ENCODE measurements around the gene CALCOCO2.
A peak's percentile ranks its signal among the peaks of the same experiment; 100 is the strongest.

Gene CALCOCO2

DNA sequence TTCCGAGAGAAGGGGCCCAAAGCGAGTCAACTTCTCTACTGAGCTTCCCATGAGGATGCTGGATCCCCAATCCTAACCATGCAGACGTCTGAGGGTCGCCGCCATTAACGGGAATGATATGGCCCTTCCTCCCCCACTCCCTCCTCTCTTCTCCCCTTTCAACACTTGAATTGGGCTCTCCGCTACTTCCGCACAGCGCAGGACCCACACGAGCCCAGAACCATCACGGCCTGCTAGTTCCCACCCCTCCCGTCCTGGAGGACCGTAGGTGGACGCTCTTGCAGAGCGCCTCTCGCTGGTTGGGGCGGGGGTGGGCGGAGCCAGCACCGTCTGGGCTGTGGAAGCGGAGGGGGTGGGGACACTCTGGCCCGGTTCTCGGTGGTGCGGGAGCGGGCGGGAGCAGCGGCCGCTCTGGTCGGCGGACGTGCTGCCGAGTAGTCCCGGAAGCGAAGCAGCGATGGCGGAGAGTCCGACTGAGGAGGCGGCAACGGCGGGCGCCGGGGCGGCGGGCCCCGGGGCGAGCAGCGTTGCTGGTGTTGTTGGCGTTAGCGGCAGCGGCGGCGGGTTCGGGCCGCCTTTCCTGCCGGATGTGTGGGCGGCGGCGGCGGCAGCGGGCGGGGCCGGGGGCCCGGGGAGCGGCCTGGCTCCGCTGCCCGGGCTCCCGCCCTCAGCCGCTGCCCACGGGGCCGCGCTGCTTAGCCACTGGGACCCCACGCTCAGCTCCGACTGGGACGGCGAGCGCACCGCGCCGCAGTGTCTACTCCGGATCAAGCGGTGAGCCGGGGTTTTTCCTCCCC, 77.4 kb downstream of the CALCOCO2 start, which contains the start of gene UBE2Z:
TSS of gene UBE2Z (plus strand) at position 361 of the 797 bp plus-strand sequence. CDS start at position 458, 97 bp downstream.
- H3K9ac ChIP-seq (ENCODE audit: low read depth, low read length): peak within 1 kb of the TSS; percentile 80
- under 1% methylated on average over 81 of the region's 81 CpGs for WGBS
- H3K9me3 ChIP-seq (ENCODE audit: insufficient read depth, low read depth, low read length): no peaks in the 10 kb centered on the region
- H3K27ac ChIP-seq (ENCODE audit: low read depth, low read length): peak within 1 kb of the TSS; percentile 92
- H3K4me1 ChIP-seq (ENCODE audit: insufficient read depth, low read length): peaks cover 12% of the 10 kb centered on the region
- H3K36me3 ChIP-seq (ENCODE audit: insufficient read depth, low read length): peaks cover 38% of the 10 kb centered on the region
- peak within 1 kb of the TSS; percentile 65 for H3K4me3 ChIP-seq (ENCODE audit: low read length)
- no peaks in the 10 kb centered on the region for H3K27me3 ChIP-seq (ENCODE audit: insufficient read depth, low read length)

DNA sequence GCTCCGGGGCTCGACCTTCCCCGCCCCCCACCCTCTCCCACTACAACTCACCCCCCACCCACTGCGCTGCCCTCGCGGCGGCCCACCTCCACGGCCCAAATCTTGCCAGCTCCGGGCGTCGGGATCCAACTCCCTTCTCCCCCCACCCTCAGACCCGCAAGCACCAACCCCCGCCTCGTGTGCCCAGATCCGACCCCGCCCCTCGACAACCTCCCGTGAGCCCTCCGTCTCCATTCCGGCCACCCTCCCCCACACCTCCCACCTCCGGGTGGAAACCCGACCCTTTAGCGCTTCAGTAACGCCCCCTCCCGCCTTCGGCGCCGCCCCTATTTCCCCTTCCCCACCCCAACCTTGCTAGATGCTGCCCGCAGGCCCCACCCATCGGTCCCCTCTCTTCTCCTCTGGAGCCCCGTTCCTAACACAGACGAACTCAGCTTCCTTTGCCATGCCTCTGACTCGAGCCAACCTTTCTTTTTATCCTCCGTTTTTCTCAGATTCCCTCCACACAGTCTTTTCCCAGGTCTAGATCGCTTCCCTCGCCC, 78.1 kb downstream of the CALCOCO2 start:
- Histone ChIP-seq H3K36me3 (ENCODE audit: insufficient read depth, low read length) (peaks cover 45% of the 10 kb centered on the region), H3K27ac (ENCODE audit: low read depth, low read length) (peak overlapping the region; percentile 92; the same call in 1 of the 2 replicates), H3K9ac (ENCODE audit: low read depth, low read length) (peak overlapping the region; percentile 80), H3K4me1 (ENCODE audit: insufficient read depth, low read length) (peaks cover 12% of the 10 kb centered on the region), H3K4me3 (ENCODE audit: low read length) (peak overlapping the region; percentile 65), H3K9me3 (ENCODE audit: insufficient read depth, low read depth, low read length) (no peaks in the 10 kb centered on the region), H3K27me3 (ENCODE audit: insufficient read depth, low read length) (no peaks in the 10 kb centered on the region)
- WGBS: under 1% methylated on average over 35 of the region's 36 CpGs

DNA sequence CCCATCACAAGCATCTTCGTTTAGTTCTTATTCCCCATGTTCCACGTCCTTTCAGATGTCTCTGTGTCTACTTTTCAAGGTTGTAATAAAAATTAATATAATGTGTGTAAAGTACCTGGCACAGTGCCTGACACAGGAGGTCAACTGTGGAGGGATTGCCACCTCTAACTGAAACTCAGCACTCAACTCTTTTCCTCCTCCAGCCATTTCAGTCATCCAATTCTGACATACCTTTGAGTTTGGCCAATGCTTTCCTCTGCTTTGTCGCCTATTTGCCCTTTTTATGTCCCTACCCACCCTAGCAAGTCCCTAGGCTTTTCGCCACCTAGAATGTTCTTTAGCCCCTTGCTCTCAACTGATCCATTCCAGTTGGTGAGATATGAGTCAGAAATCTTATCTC, 78.9 kb downstream of the CALCOCO2 start:
- 76% methylated on average over 3 of the region's 4 CpGs for WGBS
- H3K4me3 ChIP-seq (ENCODE audit: low read length): peak overlapping the region; percentile 65
- H3K4me1 ChIP-seq (ENCODE audit: insufficient read depth, low read length): peaks cover 12% of the 10 kb centered on the region
- H3K9me3 ChIP-seq (ENCODE audit: insufficient read depth, low read depth, low read length): no peaks in the 10 kb centered on the region
- H3K27ac ChIP-seq (ENCODE audit: low read depth, low read length): no peak overlapping the region
- 0 out of 2 replicates have a peak overlapping the region, but pooled peaks have one; percentile 65 for H3K9ac ChIP-seq (ENCODE audit: low read depth, low read length)
- peaks cover 52% of the 10 kb centered on the region for H3K36me3 ChIP-seq (ENCODE audit: insufficient read depth, low read length)
- no peaks in the 10 kb centered on the region for H3K27me3 ChIP-seq (ENCODE audit: insufficient read depth, low read length)

DNA sequence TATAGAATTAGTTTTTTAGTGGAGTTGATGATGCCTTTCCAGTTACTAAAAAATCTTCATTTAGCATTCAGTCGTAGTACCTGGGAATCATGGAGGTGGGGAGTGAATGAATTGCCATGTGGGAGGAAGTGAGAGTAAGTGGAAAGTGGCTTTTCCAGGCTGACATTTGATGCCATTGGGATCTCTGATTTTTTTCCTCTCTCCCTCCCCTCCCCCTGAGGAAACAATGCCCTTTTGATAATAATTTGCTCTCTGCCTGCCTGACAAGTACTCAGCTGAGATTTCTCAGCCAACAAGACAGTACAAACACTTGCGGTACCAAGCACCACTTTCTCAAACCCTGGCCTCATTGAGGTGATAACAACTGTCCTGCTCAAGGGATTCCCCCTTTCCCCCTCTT, 79.5 kb downstream of the CALCOCO2 start:
- Histone ChIP-seq H3K9ac (ENCODE audit: low read depth, low read length) (no peak overlapping the region), H3K27me3 (ENCODE audit: insufficient read depth, low read length) (no peaks in the 10 kb centered on the region), H3K4me3 (ENCODE audit: low read length) (peak overlapping the region; percentile 65), H3K36me3 (ENCODE audit: insufficient read depth, low read length) (peaks cover 58% of the 10 kb centered on the region), H3K4me1 (ENCODE audit: insufficient read depth, low read length) (peaks cover 12% of the 10 kb centered on the region), H3K27ac (ENCODE audit: low read depth, low read length) (no peak overlapping the region), H3K9me3 (ENCODE audit: insufficient read depth, low read depth, low read length) (no peaks in the 10 kb centered on the region)
- WGBS: 91% methylated on average over 2 of the region's 2 CpGs

DNA sequence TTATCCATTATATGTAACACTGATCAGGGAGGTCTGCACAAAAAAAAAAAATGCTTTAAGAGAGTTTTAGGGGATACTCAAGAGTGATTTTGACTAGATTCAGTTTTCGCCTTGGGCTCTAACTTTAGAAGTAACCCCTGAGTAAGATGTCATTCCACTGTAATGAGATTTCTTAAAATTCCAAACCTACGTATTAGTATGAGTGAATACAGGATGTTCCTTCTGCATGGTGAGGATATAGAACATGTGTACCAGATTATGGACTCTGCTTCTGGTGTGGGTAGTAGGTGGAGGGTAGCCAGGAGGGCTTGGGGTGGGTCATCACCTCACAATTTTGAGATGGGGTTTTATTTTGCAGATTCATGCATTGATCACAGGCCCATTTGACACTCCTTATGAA, 81.6 kb downstream of the CALCOCO2 start:
- no peak overlapping the region for H3K4me3 ChIP-seq (ENCODE audit: low read length)
- H3K27ac ChIP-seq (ENCODE audit: low read depth, low read length): no peak overlapping the region
- H3K4me1 ChIP-seq (ENCODE audit: insufficient read depth, low read length): peaks cover 12% of the 10 kb centered on the region
- H3K9me3 ChIP-seq (ENCODE audit: insufficient read depth, low read depth, low read length): no peaks in the 10 kb centered on the region
- no peak overlapping the region for H3K9ac ChIP-seq (ENCODE audit: low read depth, low read length)
- 98% methylated on average over 2 of the region's 2 CpGs for WGBS
- peaks cover 79% of the 10 kb centered on the region for H3K36me3 ChIP-seq (ENCODE audit: insufficient read depth, low read length)
- H3K27me3 ChIP-seq (ENCODE audit: insufficient read depth, low read length): no peaks in the 10 kb centered on the region
